Neural cell (in vitro differentiated cells): ENCODE measurements around the gene ADIPOR2.

ENCODE experiments used
- EP300 ChIP-seq: fragments of 450-650 bp; conservative IDR thresholded peaks from 2 replicates; pipeline ENCODE4 v1.6.1; 2014; ENCODE audit warnings: antibody characterized with exemption, mild to moderate bottlenecking, moderate library complexity; ENCODE audit not compliant: poor library complexity, severe bottlenecking
- EZH2 ChIP-seq: fragments of 200-600, 300-800 bp; shearing (Covaris generic), sonication (generic); IDR thresholded peaks from 2 replicates; pipeline ENCODE4 v1.6.1; 2014; ENCODE audit warnings: antibody characterized with exemption, low read length, borderline replicate concordance, mild to moderate bottlenecking; ENCODE audit not compliant: insufficient read depth, poor library complexity, severe bottlenecking
- MXI1 ChIP-seq: fragments of 450-650 bp; conservative IDR thresholded peaks from 2 replicates; pipeline ENCODE4 v1.6.1; 2014; ENCODE audit warnings: antibody characterized with exemption, mild to moderate bottlenecking; ENCODE audit not compliant: poor library complexity, severe bottlenecking
- POLR2AphosphoS5 ChIP-seq: IDR thresholded peaks from 2 replicates; pipeline ENCODE4 v1.6.1; 2012
- RAD21 ChIP-seq: fragments of 450-650 bp; conservative IDR thresholded peaks from 2 replicates; pipeline ENCODE4 v1.6.1; 2014; ENCODE audit warnings: antibody characterized with exemption, mild to moderate bottlenecking, moderate library complexity
- TAF1 ChIP-seq: IDR thresholded peaks from 2 replicates; pipeline ENCODE4 v1.6.1; 2012; ENCODE audit warnings: low read depth
- TF ChIP-seq, protein P1 (sequence below): fragments of 450-650 bp; IDR thresholded peaks from 2 replicates; pipeline ENCODE4 v1.5.1; 2014; ENCODE audit warnings: antibody characterized with exemption, mild to moderate bottlenecking, moderate library complexity; ENCODE audit not compliant: poor library complexity, severe bottlenecking
- TF ChIP-seq, protein P2 (sequence below): IDR thresholded peaks from 2 replicates; pipeline ENCODE4 v1.6.1; 2012; ENCODE audit warnings: borderline replicate concordance

DNA sequence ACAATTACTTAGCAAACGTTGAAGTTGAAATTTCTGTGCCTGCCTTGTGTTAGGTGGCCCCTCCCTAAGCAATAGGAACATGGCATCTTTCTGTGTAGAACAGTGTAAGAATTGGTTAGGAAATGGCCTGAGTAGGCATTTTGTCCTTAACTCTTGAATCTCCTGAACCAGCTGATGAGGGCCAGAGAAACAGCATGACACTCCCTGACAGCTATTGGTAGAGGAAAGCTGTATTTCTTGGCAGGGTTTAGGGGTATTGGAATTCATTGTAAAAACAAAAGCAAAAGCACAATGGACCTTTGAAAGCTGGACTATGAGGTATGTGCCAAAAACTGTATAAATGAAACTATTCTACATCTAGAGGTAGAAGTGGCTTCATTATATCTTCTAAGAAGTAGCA is 88.9 kb downstream of the ADIPOR2 start:
- TF ChIP-seq POLR2AphosphoS5 (no peak), TAF1 (no peak), MXI1 (no peak), EZH2 (no peak), EP300 (no peak), RAD21 (no peak)
- TF ChIP-seq, protein P1, sequence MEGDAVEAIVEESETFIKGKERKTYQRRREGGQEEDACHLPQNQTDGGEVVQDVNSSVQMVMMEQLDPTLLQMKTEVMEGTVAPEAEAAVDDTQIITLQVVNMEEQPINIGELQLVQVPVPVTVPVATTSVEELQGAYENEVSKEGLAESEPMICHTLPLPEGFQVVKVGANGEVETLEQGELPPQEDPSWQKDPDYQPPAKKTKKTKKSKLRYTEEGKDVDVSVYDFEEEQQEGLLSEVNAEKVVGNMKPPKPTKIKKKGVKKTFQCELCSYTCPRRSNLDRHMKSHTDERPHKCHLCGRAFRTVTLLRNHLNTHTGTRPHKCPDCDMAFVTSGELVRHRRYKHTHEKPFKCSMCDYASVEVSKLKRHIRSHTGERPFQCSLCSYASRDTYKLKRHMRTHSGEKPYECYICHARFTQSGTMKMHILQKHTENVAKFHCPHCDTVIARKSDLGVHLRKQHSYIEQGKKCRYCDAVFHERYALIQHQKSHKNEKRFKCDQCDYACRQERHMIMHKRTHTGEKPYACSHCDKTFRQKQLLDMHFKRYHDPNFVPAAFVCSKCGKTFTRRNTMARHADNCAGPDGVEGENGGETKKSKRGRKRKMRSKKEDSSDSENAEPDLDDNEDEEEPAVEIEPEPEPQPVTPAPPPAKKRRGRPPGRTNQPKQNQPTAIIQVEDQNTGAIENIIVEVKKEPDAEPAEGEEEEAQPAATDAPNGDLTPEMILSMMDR = no peak
- TF ChIP-seq, protein P2, sequence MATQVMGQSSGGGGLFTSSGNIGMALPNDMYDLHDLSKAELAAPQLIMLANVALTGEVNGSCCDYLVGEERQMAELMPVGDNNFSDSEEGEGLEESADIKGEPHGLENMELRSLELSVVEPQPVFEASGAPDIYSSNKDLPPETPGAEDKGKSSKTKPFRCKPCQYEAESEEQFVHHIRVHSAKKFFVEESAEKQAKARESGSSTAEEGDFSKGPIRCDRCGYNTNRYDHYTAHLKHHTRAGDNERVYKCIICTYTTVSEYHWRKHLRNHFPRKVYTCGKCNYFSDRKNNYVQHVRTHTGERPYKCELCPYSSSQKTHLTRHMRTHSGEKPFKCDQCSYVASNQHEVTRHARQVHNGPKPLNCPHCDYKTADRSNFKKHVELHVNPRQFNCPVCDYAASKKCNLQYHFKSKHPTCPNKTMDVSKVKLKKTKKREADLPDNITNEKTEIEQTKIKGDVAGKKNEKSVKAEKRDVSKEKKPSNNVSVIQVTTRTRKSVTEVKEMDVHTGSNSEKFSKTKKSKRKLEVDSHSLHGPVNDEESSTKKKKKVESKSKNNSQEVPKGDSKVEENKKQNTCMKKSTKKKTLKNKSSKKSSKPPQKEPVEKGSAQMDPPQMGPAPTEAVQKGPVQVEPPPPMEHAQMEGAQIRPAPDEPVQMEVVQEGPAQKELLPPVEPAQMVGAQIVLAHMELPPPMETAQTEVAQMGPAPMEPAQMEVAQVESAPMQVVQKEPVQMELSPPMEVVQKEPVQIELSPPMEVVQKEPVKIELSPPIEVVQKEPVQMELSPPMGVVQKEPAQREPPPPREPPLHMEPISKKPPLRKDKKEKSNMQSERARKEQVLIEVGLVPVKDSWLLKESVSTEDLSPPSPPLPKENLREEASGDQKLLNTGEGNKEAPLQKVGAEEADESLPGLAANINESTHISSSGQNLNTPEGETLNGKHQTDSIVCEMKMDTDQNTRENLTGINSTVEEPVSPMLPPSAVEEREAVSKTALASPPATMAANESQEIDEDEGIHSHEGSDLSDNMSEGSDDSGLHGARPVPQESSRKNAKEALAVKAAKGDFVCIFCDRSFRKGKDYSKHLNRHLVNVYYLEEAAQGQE = no peak
